HG02610 (cell line): Measurements from ENCODE around the gene HIGD1A.

Experiments used
- ATAC-seq: cut with Tn5 transposase; IDR thresholded peaks from one replicate; pipeline ENCODE4 v1.9.1; 2021; ENCODE audit warnings: mild to moderate bottlenecking, moderate library complexity; ENCODE audit not compliant: unreplicated experiment

The HIGD1A gene

GRCh38 chr3:42739401-42740158, 64.7 kb downstream of the HIGD1A start:
- no peak for ATAC-seq

- no peak for ATAC-seq
Measured at GRCh38 chr3:42736531-42736930, 67.8 kb downstream of the HIGD1A start.

GRCh38 chr3:42736081-42736480, 68.2 kb downstream of the HIGD1A start:
- ATAC-seq: no peak

- ATAC-seq: no peak
Measured at GRCh38 chr3:42735615-42736014, 68.7 kb downstream of the HIGD1A start.

GRCh38 chr3:42735019-42735418, 69.3 kb downstream of the HIGD1A start:
- ATAC-seq: no peak

- ATAC-seq: no peak
Measured at GRCh38 chr3:42734263-42734860, 69.9 kb downstream of the HIGD1A start.

GRCh38 chr3:42733501-42734262, 70.6 kb downstream of the HIGD1A start:
- no peak for ATAC-seq
